HG03342 (cell line): Measurements from ENCODE around the gene ATP23.
A peak's percentile ranks its signal among the peaks of the same experiment; 100 is the strongest.

Experiments used
- ATAC-seq: cut with Tn5 transposase; IDR thresholded peaks from one replicate; pipeline ENCODE4 v1.9.1; 2021; ENCODE audit warnings: mild to moderate bottlenecking, moderate library complexity; ENCODE audit not compliant: unreplicated experiment

The ATP23 gene, protein sequence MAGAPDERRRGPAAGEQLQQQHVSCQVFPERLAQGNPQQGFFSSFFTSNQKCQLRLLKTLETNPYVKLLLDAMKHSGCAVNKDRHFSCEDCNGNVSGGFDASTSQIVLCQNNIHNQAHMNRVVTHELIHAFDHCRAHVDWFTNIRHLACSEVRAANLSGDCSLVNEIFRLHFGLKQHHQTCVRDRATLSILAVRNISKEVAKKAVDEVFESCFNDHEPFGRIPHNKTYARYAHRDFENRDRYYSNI

DNA sequence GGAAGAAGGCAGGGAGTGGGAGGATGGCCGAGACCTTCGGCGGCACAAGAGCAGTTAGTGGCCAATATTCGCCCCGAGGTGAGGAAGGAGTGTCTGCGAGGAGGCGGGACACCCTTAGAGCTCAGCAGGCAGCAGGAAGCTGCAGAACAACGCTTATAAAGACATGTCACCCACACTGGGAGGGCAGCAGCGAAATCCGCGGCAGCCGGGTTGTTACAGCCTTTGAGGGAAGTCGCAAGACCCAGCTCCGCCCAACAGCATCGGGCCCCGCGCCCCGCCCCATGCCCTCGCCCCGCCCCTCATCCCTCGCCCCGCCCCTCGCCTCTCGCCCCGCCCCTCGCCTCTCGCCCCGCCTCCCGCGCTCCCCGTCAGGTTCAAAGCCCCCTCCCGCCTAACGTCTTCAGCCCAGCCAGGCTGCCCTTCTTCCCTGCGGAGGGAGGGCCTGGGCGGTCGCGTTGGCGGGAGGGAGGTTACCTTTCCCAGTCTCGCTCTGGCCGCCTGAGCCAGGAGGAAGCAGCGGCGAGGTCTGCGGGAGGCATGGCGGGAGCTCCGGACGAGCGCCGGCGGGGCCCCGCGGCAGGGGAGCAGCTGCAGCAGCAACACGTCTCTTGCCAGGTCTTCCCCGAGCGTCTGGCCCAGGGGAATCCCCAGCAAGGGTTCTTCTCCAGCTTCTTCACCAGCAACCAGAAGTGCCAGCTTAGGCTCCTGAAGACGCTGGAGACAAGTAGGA lies at the start of gene ATP23:
Gene ATP23 (plus strand): TSS at position 403 of the 730 bp plus-strand sequence. CDS start 135 bp downstream, at position 538.
- peak; percentile 83 for ATAC-seq

DNA sequence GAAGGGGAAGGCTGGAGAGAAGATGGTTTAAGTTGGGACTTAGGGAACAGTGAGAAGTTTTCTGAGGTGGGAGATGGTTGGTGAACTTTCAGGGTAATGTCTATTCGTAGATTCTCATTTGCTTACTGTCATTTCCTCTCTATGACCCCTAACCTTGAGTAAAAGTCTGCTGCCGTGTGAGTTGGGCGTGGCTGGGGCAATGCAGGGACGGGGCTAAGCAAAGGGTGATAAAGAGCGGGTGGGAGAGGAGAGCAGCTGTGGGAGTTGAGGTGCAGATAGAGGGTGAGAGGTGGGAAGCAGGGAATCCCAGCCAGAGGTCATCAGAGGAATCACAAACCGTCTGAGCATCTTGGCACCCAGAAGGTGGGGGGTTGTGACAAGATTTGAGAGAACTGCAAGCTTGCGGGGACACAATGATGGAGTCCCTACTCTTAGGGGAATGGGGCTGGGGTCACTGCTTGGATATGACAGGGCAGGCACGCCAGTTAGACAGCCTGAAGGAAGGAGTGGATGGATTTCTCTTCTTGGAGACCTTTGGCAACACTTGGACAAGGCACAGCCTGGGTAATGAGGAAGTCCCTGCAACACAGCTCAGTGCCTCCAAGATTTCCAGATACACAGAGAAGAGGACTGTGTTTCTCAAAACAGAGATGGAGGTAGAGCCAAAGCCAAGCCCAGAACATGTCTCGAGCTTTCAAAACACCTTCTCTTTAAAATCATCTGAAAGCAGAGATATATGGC lies 49.0 kb upstream of the ATP23 start:
- no peak for ATAC-seq

DNA sequence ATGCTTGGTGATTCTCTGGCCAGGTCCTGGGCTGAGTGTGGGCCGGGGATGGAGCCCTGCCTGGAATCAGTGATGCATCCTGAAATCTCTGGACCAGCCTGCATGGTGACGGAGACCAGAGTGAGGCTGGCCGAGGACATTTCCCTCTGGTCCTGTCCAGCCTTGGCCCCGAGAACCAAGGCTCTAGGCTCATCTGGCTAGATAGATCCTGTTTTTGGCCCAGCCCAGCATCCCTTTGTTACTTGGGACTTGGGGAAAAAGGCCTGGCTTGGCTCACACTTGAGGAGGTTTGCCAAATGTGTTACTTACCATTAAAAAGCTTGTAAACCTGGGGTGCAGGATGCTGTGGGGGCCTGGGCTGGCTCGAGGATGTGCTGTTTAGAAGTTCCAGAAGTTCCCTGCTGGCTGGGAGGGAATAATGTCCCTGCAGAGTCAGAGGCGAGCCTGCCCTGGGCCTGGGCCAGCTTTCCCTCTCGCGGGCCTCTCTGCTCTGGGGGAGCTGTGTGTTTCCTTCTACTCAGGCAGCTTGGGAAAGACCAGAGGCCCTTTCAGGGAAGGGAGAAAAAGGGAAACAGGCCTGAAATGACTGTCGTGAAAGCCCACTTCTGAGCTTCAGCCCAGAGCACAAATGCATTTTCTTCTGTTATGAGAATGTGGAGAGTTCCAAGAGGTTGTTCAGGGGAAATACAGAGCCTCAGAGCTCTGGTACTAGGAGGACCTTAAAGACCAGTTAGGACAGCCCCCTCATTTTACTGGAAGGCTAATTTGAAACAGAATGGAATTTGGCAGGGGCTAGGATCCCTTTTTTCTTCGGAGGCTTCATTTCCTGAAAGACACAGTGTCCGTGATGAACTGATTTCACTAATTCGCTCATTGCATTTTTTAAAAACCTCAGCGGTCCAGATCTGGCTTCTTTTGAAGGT lies 47.7 kb upstream of the ATP23 start:
- no peak for ATAC-seq

DNA sequence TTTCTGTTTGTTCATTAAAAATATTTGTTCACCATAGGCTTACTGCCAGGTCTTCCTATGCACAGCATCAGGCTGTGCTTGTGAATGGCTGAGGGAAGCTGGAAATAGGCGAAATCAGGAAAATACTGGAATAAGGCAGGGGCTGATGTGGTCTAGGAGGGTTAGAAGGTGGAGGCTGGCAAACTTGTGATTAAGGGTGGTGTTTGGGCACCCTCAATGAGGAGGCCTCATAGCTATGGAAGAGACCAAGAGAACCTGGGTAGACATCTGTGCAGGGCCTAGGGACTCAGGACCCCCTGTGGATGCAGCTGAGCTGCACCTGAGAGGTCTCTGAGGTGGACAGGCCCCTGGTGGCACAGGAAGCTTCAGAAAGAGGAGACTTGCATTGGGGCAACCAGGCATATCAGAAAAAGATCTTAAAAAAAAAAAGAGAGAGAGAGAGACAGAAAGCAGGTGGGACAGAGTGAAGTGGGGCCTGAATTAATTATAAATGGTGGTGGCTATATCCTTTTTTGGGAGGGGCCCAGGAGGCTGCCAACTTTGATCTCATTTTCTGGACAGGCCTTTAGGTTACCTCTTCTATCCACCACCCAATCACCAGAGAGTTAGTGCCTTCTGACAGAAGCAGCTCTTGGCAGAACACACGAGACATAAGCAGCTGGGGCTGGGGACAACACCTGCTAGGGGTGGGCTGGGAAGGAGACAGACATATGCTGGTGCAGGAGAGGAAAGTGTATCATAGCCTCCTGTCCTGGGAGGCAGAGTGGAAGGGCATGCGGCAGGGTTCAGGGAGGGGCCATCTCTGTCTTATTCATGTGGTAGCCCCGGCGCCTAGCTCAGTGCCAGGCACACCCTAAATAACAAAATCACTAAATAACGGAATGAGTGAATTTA lies 46.7 kb upstream of the ATP23 start:
- no peak for ATAC-seq

DNA sequence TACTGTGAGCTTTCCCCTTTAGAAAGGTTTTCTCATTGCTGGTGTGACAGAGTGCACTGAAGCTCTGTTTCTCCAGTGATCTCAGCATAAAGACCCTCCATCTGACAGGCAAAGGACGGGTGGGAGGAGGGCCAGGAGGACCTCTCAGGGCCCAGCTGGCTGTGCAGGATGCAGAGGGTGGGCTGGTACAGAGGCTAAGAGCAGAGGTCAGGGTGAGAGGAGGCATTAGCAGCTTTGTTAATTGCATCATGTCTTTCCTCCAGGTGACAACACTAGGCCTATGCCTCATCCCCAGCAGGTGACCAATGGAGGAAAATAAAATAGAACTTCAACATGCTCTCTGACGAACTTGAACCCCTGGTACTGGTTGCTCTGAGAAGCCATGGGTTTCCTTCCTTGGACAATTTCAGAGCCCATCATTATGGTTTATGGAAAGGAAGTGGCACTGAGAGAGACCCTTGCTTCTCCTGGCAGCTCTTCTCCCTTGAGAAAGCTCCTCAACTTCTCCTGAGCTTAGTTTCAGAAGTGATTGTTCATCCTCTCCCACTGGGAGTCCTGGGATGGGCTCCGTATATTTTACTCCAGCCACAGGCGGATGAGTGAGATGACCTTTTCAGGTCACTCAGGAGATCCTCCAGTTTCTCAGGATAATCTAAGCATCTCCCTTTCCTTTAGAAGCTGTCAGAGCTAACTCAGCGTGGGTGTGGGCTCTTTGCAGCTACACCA lies 45.8 kb upstream of the ATP23 start:
- no peak for ATAC-seq

DNA sequence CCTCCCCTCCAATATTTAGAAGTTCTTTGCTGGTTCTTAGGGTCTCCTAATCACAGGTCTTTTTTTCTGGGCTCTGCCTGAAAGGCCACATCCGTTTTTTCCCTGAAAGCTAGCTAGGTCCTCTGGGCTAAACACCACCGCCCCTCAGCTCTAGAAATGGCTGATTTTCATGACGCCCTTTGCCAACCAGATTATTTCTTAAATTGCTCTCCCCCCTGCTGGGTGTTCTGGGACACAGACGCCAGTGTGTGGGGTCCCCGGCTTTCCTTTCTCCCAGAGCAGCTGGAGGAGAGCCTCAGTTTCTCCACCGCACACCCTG lies 45.3 kb upstream of the ATP23 start:
- no peak for ATAC-seq

DNA sequence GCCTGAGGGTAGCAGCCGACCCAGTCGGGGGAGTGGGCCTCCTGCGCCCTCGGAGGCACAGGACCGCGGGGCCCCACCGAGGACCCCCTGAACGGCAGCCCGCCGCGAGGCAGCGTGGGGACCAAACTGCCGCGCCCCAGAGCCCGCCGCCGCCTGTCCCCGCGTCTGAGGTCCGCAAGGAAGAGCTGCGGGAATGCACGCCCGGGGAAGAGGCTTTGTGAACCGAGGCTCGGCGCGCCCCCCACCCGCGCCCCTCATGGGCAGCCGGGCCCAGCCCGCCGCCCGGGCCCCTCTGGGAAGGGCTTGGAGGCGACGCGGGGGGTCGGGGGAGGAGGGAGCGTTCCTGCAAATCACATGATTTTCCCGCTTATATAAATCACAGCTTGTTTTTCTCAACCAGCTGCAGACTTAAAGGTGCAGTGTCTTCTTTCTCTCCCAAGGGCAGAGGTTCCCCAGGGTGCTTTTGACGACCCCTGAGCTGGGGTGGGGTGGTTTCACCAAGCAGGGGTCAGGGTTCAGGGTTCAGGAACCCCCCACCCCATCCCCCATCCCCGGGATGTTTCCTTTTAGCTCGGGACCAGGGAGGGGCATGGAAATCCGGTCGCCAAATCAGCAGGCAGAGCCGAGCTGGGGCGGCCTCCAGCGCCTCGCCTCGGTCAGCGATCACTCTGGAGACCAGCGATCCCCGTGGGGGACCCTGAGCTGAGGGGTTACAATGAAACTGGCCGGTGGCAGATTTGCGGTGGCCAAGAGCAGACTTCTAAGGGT lies 44.7 kb upstream of the ATP23 start:
- no peak for ATAC-seq

DNA sequence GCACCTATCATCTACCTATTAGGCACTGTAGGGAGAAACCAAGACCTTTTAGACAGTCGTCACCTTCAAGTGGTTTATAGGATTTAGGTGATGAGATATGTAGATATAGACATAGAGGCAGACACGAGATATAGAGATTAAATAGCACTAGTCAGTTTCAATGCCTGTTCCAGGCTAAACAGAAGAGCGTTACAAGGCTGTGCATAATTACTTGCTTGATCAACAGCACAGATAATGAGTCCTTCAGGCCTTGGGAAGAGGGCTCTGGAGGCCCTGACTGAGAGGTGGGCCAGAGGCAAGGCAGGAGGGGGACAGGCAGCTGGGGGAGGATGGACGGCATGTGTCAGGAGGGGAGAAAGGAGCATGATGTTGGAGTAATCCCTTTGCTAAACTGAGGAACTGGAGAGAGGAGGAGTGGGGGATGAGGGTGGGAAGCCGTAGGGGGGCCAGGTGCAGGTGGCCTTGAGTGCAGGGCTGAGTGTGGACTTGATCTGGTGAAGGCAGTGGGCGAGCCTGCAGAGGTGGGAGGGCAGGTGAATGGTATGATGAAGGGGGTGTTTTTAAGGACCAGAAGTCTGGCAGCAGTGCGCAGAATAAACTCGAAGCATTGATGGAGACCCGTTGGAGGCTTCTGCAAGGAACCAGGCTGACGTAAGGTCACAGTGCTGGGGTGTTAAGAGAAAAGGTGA lies 43.9 kb upstream of the ATP23 start:
- no peak for ATAC-seq

DNA sequence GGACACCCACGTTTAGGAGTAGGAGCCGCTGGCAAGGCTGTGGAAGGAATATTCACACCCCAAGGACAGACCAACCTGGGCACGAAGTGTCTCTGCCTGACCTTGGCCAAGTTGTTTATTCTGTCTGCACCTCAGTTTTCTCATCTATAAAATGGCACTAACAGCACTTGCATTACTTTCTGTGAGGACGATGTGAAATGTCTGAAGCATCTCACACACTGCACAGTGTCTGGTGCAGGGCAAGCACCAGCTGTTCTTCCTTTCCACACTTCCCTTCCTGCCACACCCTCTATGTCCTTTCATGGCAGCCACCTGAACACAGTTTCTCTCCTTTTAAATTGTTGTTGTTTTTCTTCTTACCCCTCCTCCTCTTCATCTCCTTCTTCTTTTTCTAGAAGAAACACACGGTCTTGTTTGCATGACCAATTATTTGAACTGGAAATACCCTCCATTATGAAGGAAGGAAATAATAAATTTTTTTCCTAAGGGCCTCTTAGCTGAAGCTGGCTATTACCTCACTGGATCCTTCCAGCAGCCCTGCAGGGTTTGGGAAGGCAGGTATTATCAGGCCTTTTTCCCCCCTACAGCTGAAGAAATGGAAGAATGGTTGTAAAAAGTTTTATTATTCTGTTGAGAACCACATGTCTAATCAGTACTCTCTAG lies 42.9 kb upstream of the ATP23 start:
- peak; percentile 27 for ATAC-seq

DNA sequence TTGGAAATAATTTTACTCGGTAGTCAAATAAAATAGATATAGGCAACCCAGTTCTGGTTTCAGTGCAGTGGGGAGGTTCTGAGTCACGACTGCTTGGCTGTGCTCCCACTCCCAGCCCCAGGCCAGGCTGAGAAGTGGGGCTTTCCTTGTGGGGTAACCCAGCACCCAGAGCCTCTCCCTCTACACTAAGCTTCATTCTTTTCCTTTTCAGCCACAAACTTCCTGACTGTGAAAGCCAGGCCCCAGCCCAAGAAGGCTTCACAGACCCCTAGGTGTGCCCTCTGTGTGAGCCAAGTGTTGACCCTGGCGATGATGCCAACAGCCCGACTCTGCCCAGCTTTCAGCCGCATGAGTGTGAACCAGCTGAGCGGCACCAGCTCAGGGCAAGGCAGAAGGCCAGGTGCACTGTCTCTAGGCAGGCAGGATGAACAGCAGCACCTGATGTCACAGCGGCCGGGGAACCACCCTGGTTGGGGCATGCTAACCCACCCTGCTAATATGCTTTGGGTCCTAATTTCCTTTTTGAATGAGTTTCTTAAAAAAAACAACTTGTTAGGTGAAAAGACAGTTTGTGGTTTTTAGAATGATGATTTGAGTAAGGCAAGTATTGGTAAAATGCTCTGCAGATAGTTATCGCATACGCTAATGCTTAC lies 42.2 kb upstream of the ATP23 start:
- peak; percentile 85 for ATAC-seq

DNA sequence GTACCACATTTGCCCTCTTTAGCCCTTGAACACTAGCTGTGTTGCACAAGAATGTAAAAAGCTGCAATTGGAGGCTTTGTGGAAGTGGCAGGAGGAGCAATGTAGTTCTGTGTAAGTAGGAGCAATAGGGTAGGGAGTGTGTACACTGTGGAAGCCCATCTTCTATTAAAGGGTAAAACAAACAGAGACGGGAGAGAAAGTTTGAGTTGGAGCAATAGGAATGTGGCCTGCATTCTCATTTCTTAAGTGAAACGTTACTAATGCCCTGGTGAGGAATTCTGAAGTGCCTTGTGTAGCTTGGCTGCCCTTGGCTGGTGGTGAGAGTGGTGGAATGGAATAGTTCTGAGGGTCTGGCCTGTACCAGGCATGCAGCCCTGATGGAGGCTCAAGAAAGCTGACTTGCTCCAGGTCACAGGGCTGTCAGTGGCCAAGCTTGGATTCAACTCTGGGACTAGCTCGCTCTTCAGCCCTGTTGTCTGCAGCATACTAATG lies 38.8 kb upstream of the ATP23 start:
- ATAC-seq = no peak

DNA sequence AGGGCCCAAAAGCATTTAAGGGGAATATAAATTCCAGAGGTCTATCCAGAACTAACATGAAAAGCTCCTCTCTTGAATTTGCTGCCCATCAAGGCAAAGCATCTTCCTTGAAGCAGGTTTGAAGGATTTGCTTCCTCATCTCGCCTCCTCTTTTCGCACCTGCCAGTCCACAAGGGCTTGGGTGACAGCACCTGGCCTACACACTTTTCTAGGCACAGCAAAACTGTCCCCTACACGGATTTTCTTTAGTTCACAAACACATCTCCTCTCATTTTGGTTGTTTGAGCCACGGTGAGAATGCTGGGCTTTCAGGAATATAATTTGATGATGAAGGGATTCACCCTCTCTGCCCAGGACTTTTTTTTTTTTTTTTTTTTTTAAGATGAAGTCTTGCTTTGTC lies 36.9 kb upstream of the ATP23 start:
- no peak for ATAC-seq

DNA sequence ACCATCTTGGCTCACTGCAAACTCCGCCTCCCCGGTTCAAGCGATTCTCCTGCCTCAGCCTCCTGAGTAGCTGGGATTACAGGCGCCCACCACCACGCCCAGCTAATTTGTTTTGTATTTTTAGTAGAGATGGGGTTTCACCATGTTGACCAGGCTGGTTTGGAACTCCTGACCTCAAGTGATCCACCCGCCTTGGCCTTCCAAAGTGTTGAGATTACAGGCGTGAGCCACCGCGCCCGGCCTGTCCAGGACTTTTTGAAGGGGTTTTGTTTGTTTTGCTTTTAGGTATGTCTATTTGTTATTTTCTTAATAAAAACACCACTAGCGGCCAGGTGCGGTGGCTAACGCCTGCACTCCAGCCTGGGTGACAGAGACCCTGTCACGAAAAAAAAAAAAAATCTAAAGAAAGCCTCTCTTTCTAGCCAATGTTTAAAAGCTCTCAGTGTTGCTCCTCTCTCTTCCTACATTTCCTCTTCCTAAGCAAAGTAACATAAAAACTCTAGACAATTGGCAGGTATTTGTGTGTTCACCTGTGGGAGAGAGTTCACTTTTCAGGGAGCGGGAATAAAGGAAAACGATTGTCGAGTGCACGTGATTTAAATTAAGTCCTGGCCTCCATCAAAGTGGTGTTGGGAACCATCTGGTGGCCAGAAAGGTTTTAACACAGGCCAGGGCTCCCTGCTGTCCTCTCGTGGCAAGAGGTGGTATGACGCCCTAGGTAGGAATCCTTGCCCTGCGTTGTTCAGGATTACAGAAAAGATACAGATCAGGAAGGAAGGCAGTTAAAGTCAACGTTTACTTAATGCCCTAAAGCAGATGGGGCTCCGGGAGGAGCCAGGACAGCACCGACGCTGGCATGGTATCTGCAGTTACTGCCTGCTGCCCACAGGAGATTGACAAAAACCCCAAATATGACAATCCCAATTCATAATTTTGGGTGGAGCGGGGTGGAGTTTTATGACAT lies 36.2 kb upstream of the ATP23 start:
- ATAC-seq = peak; percentile 95

DNA sequence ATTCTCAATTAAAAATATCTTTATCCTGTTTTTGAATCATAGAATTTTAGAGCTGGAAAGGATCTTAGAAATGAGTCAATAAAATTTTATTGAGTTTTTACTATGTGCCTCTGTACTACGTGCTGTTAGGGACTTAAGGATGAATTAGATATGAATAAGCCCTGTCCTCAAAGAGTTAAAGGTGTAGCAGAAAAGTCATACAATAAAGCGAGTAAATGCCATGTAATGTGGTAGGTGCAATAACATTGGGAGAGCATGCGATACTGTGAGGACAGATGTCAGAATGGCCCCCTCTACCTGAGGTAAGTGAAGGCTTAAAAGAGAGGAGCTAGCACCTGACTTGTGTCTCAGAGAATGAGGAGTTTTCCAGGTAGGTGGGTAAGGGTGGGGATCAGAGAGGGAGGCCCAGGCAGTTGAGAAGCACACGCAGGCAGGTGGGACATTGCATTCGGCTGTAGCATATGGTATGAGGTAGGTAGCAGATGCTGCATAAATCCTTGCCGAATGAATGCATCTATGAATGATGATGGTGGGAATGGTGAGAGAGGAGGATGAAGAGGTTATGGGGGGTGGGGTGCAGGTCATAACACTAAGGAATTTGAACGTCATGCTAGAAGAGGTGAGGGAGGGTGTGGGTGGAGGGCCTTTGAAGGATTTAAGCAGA lies 35.4 kb upstream of the ATP23 start:
- ATAC-seq = no peak

DNA sequence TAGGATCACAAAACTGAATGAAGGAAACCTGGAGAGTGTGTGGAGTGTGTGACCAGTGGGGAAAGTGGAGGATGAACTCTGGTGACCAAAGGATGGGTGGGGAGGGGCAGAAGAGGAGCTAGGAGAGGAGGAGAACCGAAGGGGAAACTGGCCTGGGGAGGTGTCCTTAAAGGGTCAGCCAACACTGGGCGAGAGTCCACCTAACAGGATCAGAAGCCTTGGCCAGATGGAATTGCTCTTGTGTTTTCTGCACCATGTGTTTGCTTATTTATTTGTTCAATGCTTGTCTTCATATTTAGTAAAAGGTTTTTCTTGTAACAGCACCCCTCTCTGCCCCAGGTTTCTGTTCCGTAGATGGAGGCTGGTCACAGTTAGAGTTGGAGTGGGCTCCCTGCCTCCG lies 34.5 kb upstream of the ATP23 start:
- no peak for ATAC-seq
